ENCODE measurements around the gene GLRA3. TPM values are rescaled to one million over a fixed set of nuclear protein-coding genes. Genes with fewer than 3 reads are reported as not detected.
"Not testable (repeated sequence)": the region's sequence is repeated elsewhere in the genome, so short reads cannot be mapped to it uniquely, and the experiment has no call there.

The GLRA3 gene
- total RNA-seq, 1 donor from 2014 or later = not detected

- no peak for DNase-seq (ENCODE audit: extremely low read depth, low read depth, low spot score)
Measured at GRCh38 chr4:174669270-174669669, 159.8 kb downstream of the GLRA3 start.

- no peak for DNase-seq (ENCODE audit: extremely low read depth, low read depth, low spot score)
Measured at GRCh38 chr4:174665799-174666198, 163.2 kb downstream of the GLRA3 start.

GRCh38 chr4:174663216-174663615, 165.8 kb downstream of the GLRA3 start:
- no peak for DNase-seq (ENCODE audit: extremely low read depth, low read depth, low spot score)

- no peak for DNase-seq (ENCODE audit: extremely low read depth, low read depth, low spot score)
Measured at GRCh38 chr4:174658246-174658645, 170.8 kb downstream of the GLRA3 start.

GRCh38 chr4:174657472-174657871, 171.6 kb downstream of the GLRA3 start:
- no peak for DNase-seq (ENCODE audit: extremely low read depth, low read depth, low spot score)

- no peak for DNase-seq (ENCODE audit: extremely low read depth, low read depth, low spot score)
Measured at GRCh38 chr4:174654634-174655033, 174.4 kb downstream of the GLRA3 start.

GRCh38 chr4:174650711-174651355, 178.2 kb downstream of the GLRA3 start:
- DNase-seq (ENCODE audit: extremely low read depth, low read depth, low spot score) = no peak

GRCh38 chr4:174648812-174649211, 180.2 kb downstream of the GLRA3 start:
- DNase-seq (ENCODE audit: extremely low read depth, low read depth, low spot score) = no peak

- DNase-seq (ENCODE audit: extremely low read depth, low read depth, low spot score) = no peak
Measured at GRCh38 chr4:174646326-174646725, 182.7 kb downstream of the GLRA3 start.

GRCh38 chr4:174640146-174640545, 188.9 kb downstream of the GLRA3 start:
- no peak for DNase-seq (ENCODE audit: extremely low read depth, low read depth, low spot score)

GRCh38 chr4:174635732-174636131, 193.3 kb downstream of the GLRA3 start:
- DNase-seq (ENCODE audit: extremely low read depth, low read depth, low spot score) = no peak

- DNase-seq (ENCODE audit: extremely low read depth, low read depth, low spot score) = no peak
Measured at GRCh38 chr4:174633399-174633798, 195.6 kb downstream of the GLRA3 start.

GRCh38 chr4:174631901-174632758, 196.9 kb downstream of the GLRA3 start:
- DNase-seq (ENCODE audit: extremely low read depth, low read depth, low spot score) = no peak

GRCh38 chr4:174629907-174630450, 199.1 kb downstream of the GLRA3 start:
- not testable (repeated sequence) for DNase-seq (ENCODE audit: extremely low read depth, low read depth, low spot score)

- DNase-seq (ENCODE audit: extremely low read depth, low read depth, low spot score) = no peak
Measured at GRCh38 chr4:174629265-174629664, 199.8 kb downstream of the GLRA3 start.

GRCh38 chr4:174628191-174628590, 200.9 kb downstream of the GLRA3 start:
- DNase-seq (ENCODE audit: extremely low read depth, low read depth, low spot score) = no peak

- no peak for DNase-seq (ENCODE audit: extremely low read depth, low read depth, low spot score)
Measured at GRCh38 chr4:174627473-174627872, 201.6 kb downstream of the GLRA3 start.

GRCh38 chr4:174626342-174627008, 202.6 kb downstream of the GLRA3 start:
- DNase-seq (ENCODE audit: extremely low read depth, low read depth, low spot score) = no peak

GRCh38 chr4:174616661-174617060, 212.4 kb downstream of the GLRA3 start:
- DNase-seq (ENCODE audit: extremely low read depth, low read depth, low spot score) = no peak

- no peak for DNase-seq (ENCODE audit: extremely low read depth, low read depth, low spot score)
Measured at GRCh38 chr4:174613979-174614378, 215.1 kb downstream of the GLRA3 start.

GRCh38 chr4:174611792-174612191, 217.3 kb downstream of the GLRA3 start:
- DNase-seq (ENCODE audit: extremely low read depth, low read depth, low spot score) = no peak
